GM18873 (cell line): ENCODE data around the gene BCL2L12.
"Not testable (repeated sequence)": the region's sequence is repeated elsewhere in the genome, so short reads cannot be mapped to it uniquely, and the experiment has no call there.

Source experiments
- ATAC-seq: cut with Tn5 transposase; IDR thresholded peaks from one replicate; pipeline ENCODE4 v1.9.1; 2021; ENCODE audit warnings: mild to moderate bottlenecking, moderate library complexity, moderate number of reproducible peaks; ENCODE audit not compliant: unreplicated experiment, low FRiP score

BCL2L12 gene

GRCh38 chr19:49701271-49701786 is 35.6 kb downstream of the BCL2L12 start:
- no peak for ATAC-seq

GRCh38 chr19:49704888-49705642 is 39.3 kb downstream of the BCL2L12 start:
- ATAC-seq, result no peak

GRCh38 chr19:49705919-49706318 is 40.2 kb downstream of the BCL2L12 start:
- ATAC-seq, result no peak

- no peak for ATAC-seq
Observed at GRCh38 chr19:49710372-49710951, 44.7 kb downstream of the BCL2L12 start.

DNA sequence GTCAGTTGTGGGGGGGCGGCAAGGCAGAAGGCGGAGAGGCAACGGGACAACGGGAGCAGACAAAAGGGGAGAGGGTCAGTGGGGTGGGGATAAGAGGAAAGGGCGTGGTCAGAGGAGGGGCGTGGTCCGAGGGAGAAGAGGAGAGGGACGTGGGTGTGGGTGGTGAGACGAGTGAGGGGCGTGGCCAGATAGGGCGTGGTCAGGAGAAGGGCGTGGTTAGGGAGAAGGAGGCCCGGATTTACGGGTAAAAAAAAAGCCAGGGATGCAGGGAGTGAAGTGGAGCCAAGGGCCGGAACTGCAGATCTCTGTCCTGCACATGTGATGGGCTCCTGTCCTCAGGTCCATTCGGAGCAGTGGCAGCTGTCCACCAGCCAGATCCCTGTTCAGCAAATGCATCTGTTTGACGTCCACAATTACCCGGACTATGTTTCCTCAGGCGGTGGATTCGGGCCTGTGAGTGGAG is 46.7 kb downstream of the BCL2L12 start:
- no peak for ATAC-seq

DNA sequence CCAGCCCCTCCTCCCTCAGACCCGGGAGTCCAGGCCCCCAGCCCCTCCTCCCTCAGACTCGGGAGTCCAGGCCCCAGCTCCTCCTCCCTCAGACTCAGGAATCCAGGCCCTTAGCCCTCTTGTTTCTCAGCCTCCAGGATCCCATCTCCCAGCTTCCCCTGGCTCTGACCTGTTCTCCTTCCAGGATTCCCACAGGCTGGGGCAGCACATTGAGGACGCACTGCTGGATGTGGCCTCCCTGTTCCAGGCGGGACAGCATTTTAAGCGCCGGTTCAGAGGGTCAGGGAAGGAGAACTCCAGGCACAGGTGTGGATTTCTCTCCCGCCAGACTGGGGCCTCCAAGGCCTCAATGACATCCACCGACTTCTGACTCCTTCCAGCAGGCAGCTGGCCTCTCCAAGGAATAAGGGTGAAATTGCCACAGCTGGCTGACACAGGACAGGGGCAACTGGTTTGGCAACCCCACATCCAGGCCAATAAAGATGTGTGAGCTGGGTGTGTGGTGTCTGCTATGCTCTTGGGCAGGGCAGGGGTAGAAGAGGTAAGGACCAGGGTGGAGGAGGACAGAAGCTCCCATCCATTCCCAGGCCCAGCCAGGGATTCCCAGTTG is 47.6 kb downstream of the BCL2L12 start:
- ATAC-seq, result no peak

DNA sequence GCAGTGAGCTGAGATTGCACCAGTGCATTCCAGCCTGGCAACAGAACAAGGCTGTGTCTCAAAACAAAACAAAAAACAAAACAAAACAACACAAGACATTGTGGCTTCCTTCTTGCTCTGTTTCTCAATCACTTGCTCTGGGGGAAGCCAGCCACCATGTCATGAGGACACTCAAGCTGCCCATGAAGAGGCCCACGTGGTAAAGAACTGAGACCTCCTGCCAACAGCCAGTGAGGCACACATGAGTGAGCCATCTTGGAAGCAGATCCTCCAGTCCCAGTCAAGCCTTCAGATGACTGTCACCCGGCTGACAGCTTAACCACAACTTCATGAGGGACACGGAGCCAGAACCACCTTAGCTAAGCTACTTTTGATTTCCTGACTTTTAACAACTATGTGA is 50.4 kb downstream of the BCL2L12 start:
- ATAC-seq, result no peak

DNA sequence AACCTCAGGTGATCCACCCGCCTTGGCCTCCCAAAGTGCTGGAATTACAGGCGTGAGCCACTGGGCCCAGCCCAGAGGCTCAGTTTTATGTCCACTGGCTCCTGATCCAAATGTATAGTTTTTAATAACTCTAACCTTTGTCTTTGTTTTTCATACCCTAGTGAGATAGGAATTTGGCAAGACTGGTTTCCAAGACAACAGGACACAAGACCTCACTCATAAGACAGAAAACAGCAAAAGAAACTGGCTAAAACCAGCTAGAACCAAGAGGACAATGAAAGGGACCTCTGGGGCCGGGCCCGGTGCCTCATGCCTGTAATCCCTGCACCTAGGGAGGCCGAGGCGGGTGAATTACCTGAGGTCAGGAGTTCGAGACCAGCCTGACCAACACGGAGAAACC is 52.8 kb downstream of the BCL2L12 start:
- ATAC-seq, result no peak

DNA sequence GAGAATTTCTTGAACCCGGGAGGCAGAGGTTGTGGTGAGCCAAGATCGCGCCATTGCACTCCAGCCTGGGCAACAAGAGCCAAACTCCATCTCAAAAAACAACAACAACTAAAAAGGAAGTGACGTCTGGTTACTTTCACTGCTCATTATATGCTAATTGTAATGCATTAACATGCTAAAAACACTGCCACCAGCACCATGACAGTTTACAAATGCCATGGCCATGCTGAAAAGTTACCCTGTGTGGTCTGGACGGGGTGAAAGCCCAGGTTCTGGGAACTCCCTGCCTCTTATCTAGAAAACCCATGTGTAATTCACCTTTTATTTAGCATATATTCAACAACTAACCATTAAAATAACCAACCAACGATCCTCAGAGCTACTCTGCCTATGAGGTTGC is 53.3 kb downstream of the BCL2L12 start:
- no peak for ATAC-seq

- not testable (repeated sequence) for ATAC-seq
Observed at GRCh38 chr19:49719420-49719819, 53.7 kb downstream of the BCL2L12 start.
